Tibial nerve (tissue), 4 donors: Measurements from ENCODE around the gene COMP. TPM values are rescaled to one million over a fixed set of nuclear protein-coding genes. Genes with fewer than 3 reads are reported as not detected.

ENCODE experiments used
- DNase-seq, 2 donors: peaks; one replicate each; pipeline ENCODE4 v3.0.0-alpha.2; 2019; ENCODE audit warnings: low spot score in 2 of 2
- H3K27ac ChIP-seq, 4 donors: fragments of 200-600 bp; sonication (generic) in 3 of 4; one replicate each; pipeline ENCODE4 v1.5.1; 2017 to 2019; ENCODE audit warnings: mild to moderate bottlenecking in 1 of 4
- H3K27me3 ChIP-seq, 2 donors: fragments of 200-600 bp; sonication (generic) in 1 of 2; one replicate each; pipeline versions ENCODE4 v1.5.1 to v1.6.0; 2017 to 2019
- H3K36me3 ChIP-seq, 3 donors: fragments of 200-600 bp; sonication (generic); one replicate each; pipeline ENCODE4 v1.5.1; 2018 to 2019
- H3K4me1 ChIP-seq, 4 donors: fragments of 200-600 bp; sonication (generic) in 3 of 4; one replicate each; pipeline ENCODE4 v1.5.1; 2017 to 2019
- H3K4me3 ChIP-seq, 4 donors: fragments of 200-600 bp; sonication (generic) in 3 of 4; one replicate each; pipeline ENCODE4 v1.5.1; 2017 to 2019; ENCODE audit warnings: mild to moderate bottlenecking in 1 of 4, moderate library complexity in 1 of 4
- H3K9me3 ChIP-seq, 4 donors: fragments of 200-600 bp; sonication (generic) in 3 of 4; one replicate each; pipeline ENCODE4 v1.5.1; 2017 to 2019
- CTCF ChIP-seq, 5 experiments: fragments of 200-600 bp in 3 of 5; fragments of 450-650 bp in 2 of 5; sonication (generic) in 3 of 5; IDR thresholded peaks; one replicate each; pipeline ENCODE4 v1.5.1; 2016 to 2019; ENCODE audit warnings: antibody characterized with exemption in 5 of 5, mild to moderate bottlenecking in 3 of 5, moderate library complexity in 2 of 5
- EP300 ChIP-seq, 2 donors: sonication (generic); formaldehyde crosslinking; IDR thresholded peaks; one replicate each; pipeline ENCODE4 v1.6.1; 2017; ENCODE audit warnings: antibody characterized with exemption in 2 of 2, mild to moderate bottlenecking in 1 of 2
- POLR2A ChIP-seq, 2 donors: fragments of 450-650 bp; IDR thresholded peaks; one replicate each; pipeline ENCODE4 v1.6.1; 2017; ENCODE audit warnings: antibody characterized with exemption in 2 of 2, mild to moderate bottlenecking in 2 of 2, moderate library complexity in 2 of 2
- WGBS, 2 donors: methylation state at CpG; one replicate each; pipeline ENCODE4 v1.1.5; 2018; 5-methylcytosine and 5-hydroxymethylcytosine counted together
- total RNA-seq, 4 donors: library from RNA; depleted of rRNA; stranded (reverse); fragments of >200 nt; gene quantifications; one replicate each; pipeline ENCODE4 v1.1.0, GENCODE V29; 2016

Gene COMP
- total RNA-seq, 4 donors from 2014 or later: 14.0 to 117 (median 25.3) TPM

- peaks cover 0 to 24% (median 0%) of the 10 kb centered on the region in 4 donors for H3K4me1 ChIP-seq
- TF ChIP-seq EP300 (IDR thresholded peaks at IDR 0.05): no peak
- no peak for TF ChIP-seq CTCF (IDR thresholded peaks at IDR 0.05)
- no peak for TF ChIP-seq POLR2A (IDR thresholded peaks at IDR 0.05)
- WGBS, 2 donors: 89 to 94% methylated on average over 18 to 21 of the region's 26 CpGs
- H3K9me3 ChIP-seq: no peaks in the 10 kb centered on the region
- peaks cover 0 to 20% (median 0%) of the 10 kb centered on the region in 3 donors for H3K36me3 ChIP-seq
- DNase-seq: no peak
- H3K4me3 ChIP-seq: no peak overlapping the region
- no peaks in the 10 kb centered on the region for H3K27me3 ChIP-seq
- H3K27ac ChIP-seq: no peak overlapping the region
These were observed 45.9 kb downstream of the COMP start for GRCh38 chr19:18745012-18745735.

- Histone ChIP-seq H3K4me3 (no peak overlapping the region), H3K9me3 (no peaks in the 10 kb centered on the region), H3K27ac (no peak overlapping the region), H3K36me3 (peaks cover 0 to 7% (median 0%) of the 10 kb centered on the region in 3 donors), H3K27me3 (no peaks in the 10 kb centered on the region), H3K4me1 (peaks cover 0 to 24% (median 0%) of the 10 kb centered on the region in 4 donors)
- no peak for DNase-seq
- WGBS, 2 donors: 93% methylated on average over 29 to 34 of the region's 36 CpGs
- TF ChIP-seq POLR2A (IDR thresholded peaks at IDR 0.05) (no peak), CTCF (IDR thresholded peaks at IDR 0.05) (no peak), EP300 (IDR thresholded peaks at IDR 0.05) (no peak)
These were observed 47.2 kb downstream of the COMP start for GRCh38 chr19:18743784-18744418.

- H3K36me3 ChIP-seq: peaks cover 0 to 6% (median 0%) of the 10 kb centered on the region in 3 donors
- no peak for TF ChIP-seq EP300 (IDR thresholded peaks at IDR 0.05)
- no peak for TF ChIP-seq POLR2A (IDR thresholded peaks at IDR 0.05)
- no peaks in the 10 kb centered on the region for H3K9me3 ChIP-seq
- peaks cover 0 to 24% (median 0%) of the 10 kb centered on the region in 4 donors for H3K4me1 ChIP-seq
- DNase-seq: no peak
- H3K27me3 ChIP-seq: no peaks in the 10 kb centered on the region
- H3K4me3 ChIP-seq: no peak overlapping the region
- 73 to 78% methylated on average over 21 to 26 of the region's 38 CpGs for WGBS, 2 donors
- H3K27ac ChIP-seq: no peak overlapping the region
These were observed 48.0 kb downstream of the COMP start for GRCh38 chr19:18742838-18743783.

GRCh38 chr19:18742324-18742723 is 48.8 kb downstream of the COMP start:
- peaks cover 0 to 6% (median 0%) of the 10 kb centered on the region in 3 donors for H3K36me3 ChIP-seq
- DNase-seq: no peak
- H3K27ac ChIP-seq: no peak overlapping the region
- no peak overlapping the region for H3K4me3 ChIP-seq
- TF ChIP-seq CTCF (IDR thresholded peaks at IDR 0.05) (no peak), EP300 (IDR thresholded peaks at IDR 0.05) (no peak), POLR2A (IDR thresholded peaks at IDR 0.05) (no peak)
- 89 to 92% methylated on average over 8 to 14 of the region's 14 CpGs for WGBS, 2 donors
- no peaks in the 10 kb centered on the region for H3K9me3 ChIP-seq
- H3K27me3 ChIP-seq: no peaks in the 10 kb centered on the region
- peaks cover 0 to 24% (median 0%) of the 10 kb centered on the region in 4 donors for H3K4me1 ChIP-seq
